GM12891 (cell line): ENCODE measurements around the gene PKHD1.

Experiments
- POLR2A ChIP-seq: IDR thresholded peaks from 2 replicates; pipeline ENCODE4 v1.6.1; 2011; ENCODE audit warnings: low read depth, low read length, control low read depth
- POLR2AphosphoS5 ChIP-seq: IDR thresholded peaks from 2 replicates; pipeline ENCODE4 v1.6.1; 2011; ENCODE audit warnings: low read depth, low read length, control low read depth
- SPI1 ChIP-seq: IDR thresholded peaks from 2 replicates; pipeline ENCODE4 v1.6.1; 2011; ENCODE audit warnings: low read depth, low read length, control low read depth
- TAF1 ChIP-seq: IDR thresholded peaks from 2 replicates; pipeline ENCODE4 v1.6.1; 2011; ENCODE audit warnings: low read depth, low read length, control low read depth

GRCh38 chr6:52042141-52042885, 45.1 kb downstream of the PKHD1 start:
- TF ChIP-seq POLR2AphosphoS5 (no peak), POLR2A (no peak), TAF1 (no peak), SPI1 (no peak)
